AG10803 (cell line): Measurements from ENCODE around the gene PECR.
A peak's percentile ranks its signal among the peaks of the same experiment; 100 is the strongest.

ENCODE experiments used
- DNase-seq: peaks from one replicate; pipeline ENCODE4 v3.0.0; 2010; ENCODE audit warnings: low read depth
- H3K4me3 ChIP-seq: 2 replicates; pipeline ENCODE4 v1.5.1; 2011; ENCODE audit warnings: mild to moderate bottlenecking, low read length, control low read depth
- CTCF ChIP-seq: conservative IDR thresholded peaks from 2 replicates; pipeline ENCODE4 v1.5.1; 2011; ENCODE audit warnings: mild to moderate bottlenecking, low read length, control low read depth, inconsistent platforms

Gene PECR

GRCh38 chr2:216030216-216030615 is 51.4 kb downstream of the PECR start:
- TF ChIP-seq CTCF, result no peak
- DNase-seq, result no peak
- H3K4me3 ChIP-seq, result no peak overlapping the region

- H3K4me3 ChIP-seq, result no peak overlapping the region
- DNase-seq, result peak; percentile 52
- no peak for TF ChIP-seq CTCF
Measured at GRCh38 chr2:216029416-216030129, 52.0 kb downstream of the PECR start.

- no peak for DNase-seq
- no peak overlapping the region for H3K4me3 ChIP-seq
- TF ChIP-seq CTCF, result no peak
Measured at GRCh38 chr2:216024779-216025336, 56.8 kb downstream of the PECR start.

GRCh38 chr2:216023055-216023648 is 58.5 kb downstream of the PECR start:
- peak; percentile 58 for DNase-seq
- no peak overlapping the region for H3K4me3 ChIP-seq
- TF ChIP-seq CTCF, result peak; percentile 85

- no peak for TF ChIP-seq CTCF
- DNase-seq, result no peak
Measured at GRCh38 chr2:216021768-216022565, 59.6 kb downstream of the PECR start.

GRCh38 chr2:216018709-216019108 is 62.9 kb downstream of the PECR start:
- no peak for TF ChIP-seq CTCF
- no peak for DNase-seq
- H3K4me3 ChIP-seq, result no peak overlapping the region

More at GRCh38 chr2:216021768-216022565, 59.6 kb downstream of the PECR start:
- H3K4me3 ChIP-seq, result no peak overlapping the region
